ENCODE measurements around the gene CNIH3. TPM values are rescaled to one million over a fixed set of nuclear protein-coding genes. Genes with fewer than 3 reads are reported as not detected.

Gene CNIH3
- total RNA-seq, 1 experiment from 2014 or later: 1.8 TPM

- H4K20me1 ChIP-seq (ENCODE audit: insufficient read depth): no peaks in the 10 kb centered on the region
- H3K4me3 ChIP-seq (replicated peaks in 1 of 2; ENCODE audit: low read depth in 1 of 2, low read length in 2 of 2): no peak overlapping the region
- ChIA-PET RAD21 (ENCODE audit: low non-redundant PET in 1 of 2, low total read pairs in 2 of 2, uncharacterized antibody in 2 of 2, unreplicated experiment in 2 of 2) (no interaction called here), POLR2A (no interaction called here), CTCF (no interaction called here)
- no peaks in the 10 kb centered on the region for H3K9me2 ChIP-seq (ENCODE audit: insufficient read depth)
- no peak overlapping the region for H3K27ac ChIP-seq (ENCODE audit: low read depth, low read length)
- no TSS peak for BruUV-seq (replicated peaks)
- H3K9ac ChIP-seq (ENCODE audit: low read length): no peak overlapping the region
- no peak for TF ChIP-seq ATF3 (IDR thresholded peaks at IDR 0.05)
- no peak for TF ChIP-seq RAD21 (IDR thresholded peaks at IDR 0.05; ENCODE audit: low read depth)
- TF ChIP-seq POLR2AphosphoS5 (IDR thresholded peaks at IDR 0.05; ENCODE audit: low read depth, low read length): no peak
- TF ChIP-seq YY1 (IDR thresholded peaks at IDR 0.05; ENCODE audit: extremely low read depth, insufficient replicate concordance, low read depth, low read length): no peak
- no peak for TF ChIP-seq SP1 (IDR thresholded peaks at IDR 0.05; ENCODE audit: low read depth)
- TF ChIP-seq EZH2phosphoT487 (IDR thresholded peaks at IDR 0.05; ENCODE audit: borderline replicate concordance): no peak
- no peak for TF ChIP-seq CEBPB (IDR thresholded peaks at IDR 0.05; ENCODE audit: low read depth)
- no peak for TF ChIP-seq JUND (IDR thresholded peaks at IDR 0.05)
- TF ChIP-seq MAX (IDR thresholded peaks at IDR 0.05): no peak
- no peak for TF ChIP-seq CTCF (IDR thresholded peaks at IDR 0.05 in 2 of 3, conservative IDR thresholded peaks at IDR 0.05 in 1 of 3; ENCODE audit: borderline replicate concordance in 1 of 3, insufficient read depth in 1 of 3, low read depth in 2 of 3, low read length in 2 of 3)
- no peak for TF ChIP-seq EZH2 (IDR thresholded peaks at IDR 0.05)
- TF ChIP-seq REST (IDR thresholded peaks at IDR 0.05; ENCODE audit: low read depth): no peak
- TF ChIP-seq ZBTB33 (IDR thresholded peaks at IDR 0.05; ENCODE audit: extremely low read depth, insufficient replicate concordance, low read length): no peak
- no peak for ATAC-seq
- no peaks in the 10 kb centered on the region for H3K9me3 ChIP-seq (ENCODE audit: control insufficient read depth in 1 of 2, insufficient read depth in 1 of 2, low read depth in 1 of 2, low read length in 2 of 2)
- H3K4me1 ChIP-seq (ENCODE audit: control insufficient read depth in 1 of 2, insufficient read depth in 2 of 2, low read length in 2 of 2): no peaks in the 10 kb centered on the region
- no peak overlapping the region for H2AFZ ChIP-seq (ENCODE audit: low read depth, low read length, poor library complexity, severe bottlenecking)
- intact Hi-C loops (cut with micrococcal nuclease): no loop called here
- peaks cover 6% of the 10 kb centered on the region for H3K27me3 ChIP-seq (ENCODE audit: insufficient read depth, low read length)
- H3K79me2 ChIP-seq (ENCODE audit: insufficient read depth, low read length): no peaks in the 10 kb centered on the region
- DNase-seq (ENCODE audit: low read depth, low spot score): no peak
- no peak overlapping the region for H3K4me2 ChIP-seq (ENCODE audit: low read length)
- H3K36me3 ChIP-seq (ENCODE audit: control insufficient read depth in 1 of 2, insufficient read depth in 2 of 2, low read length in 2 of 2): no peaks in the 10 kb centered on the region
Observed at GRCh38 chr1:224743608-224744164, 127.6 kb downstream of the CNIH3 start.

Measured in HCT116 (cell line).